Activated CD8-positive, alpha-beta memory T cell treated with anti-CD3 and anti-CD28 coated beads for 36 hours (primary cell): ENCODE results near the gene GPR152. TPM values are rescaled to one million over a fixed set of nuclear protein-coding genes. Genes with fewer than 3 reads are reported as not detected.

Experiments
- CTCF ChIA-PET: fragments of 350-600 bp; sonication (Branson Sonifier 250); formaldehyde crosslinking; loops from one replicate; lab custom pipeline; 2021; ENCODE audit warnings: antibody characterized with exemption; lab: Charles Lee
- POLR2A ChIA-PET: fragments of 350-600 bp; sonication (Branson Sonifier 250); formaldehyde crosslinking; loops from one replicate; lab custom pipeline; 2021; ENCODE audit warnings: antibody characterized with exemption; lab: Charles Lee
- total RNA-seq, 2 experiments: library from RNA; stranded (reverse); gene quantifications; one replicate each; pipeline ENCODE4 v1.2.3, GENCODE V29; 2021

The GPR152 gene
- total RNA-seq, 2 experiments from 2014 or later = not detected

GRCh38 chr11:67412495-67413179 lies 39.9 kb downstream of the GPR152 start:
- ChIA-PET POLR2A (interaction anchor here (0.6 to 2.0 kb wide), 7 partner anchors 8 to 49 kb away, joined by 3 to 6 read pairs (median 5); partner anchors contain the start of genes CORO1B, PPP1CA, PTPRCAP and TBC1D10C), CTCF (interaction anchor here (1.6 to 1.7 kb wide), 6 partner anchors 8 to 71 kb away, joined by 3 to 8 read pairs (median 6); partner anchors contain the start of genes PPP1CA and TBC1D10C)

GRCh38 chr11:67411785-67412152 lies 40.8 kb downstream of the GPR152 start:
- ChIA-PET POLR2A (interaction anchor here (0.6 to 2.0 kb wide), 4 partner anchors 8 to 32 kb away, joined by 5 to 7 read pairs (median 6); partner anchors contain the start of genes CORO1B, PPP1CA and TBC1D10C), CTCF (interaction anchor here (1.1 to 1.7 kb wide), 5 partner anchors 9 to 57 kb away, joined by 3 to 6 read pairs (median 3); partner anchors contain the start of genes PPP1CA and TMEM134)

- POLR2A ChIA-PET = interaction anchor here (0.6 to 2.0 kb wide), 4 partner anchors 7 to 32 kb away, joined by 5 to 7 read pairs (median 6); partner anchors contain the start of genes CORO1B, PPP1CA and TBC1D10C
- CTCF ChIA-PET = interaction anchor here (1.1 to 1.7 kb wide), 5 partner anchors 9 to 58 kb away, joined by 3 to 6 read pairs (median 3); partner anchors contain the start of genes PPP1CA and TMEM134
Measured at GRCh38 chr11:67410984-67411784, 41.3 kb downstream of the GPR152 start.

GRCh38 chr11:67410369-67410831 lies 42.1 kb downstream of the GPR152 start:
- ChIA-PET POLR2A (no interaction called here), CTCF (interaction anchor here (1.4 kb wide), 1 partner anchor 28 kb away, joined by 3 read pairs; no protein-coding TSS in a partner anchor)

- POLR2A ChIA-PET = interaction anchor here (3.2 kb wide), 1 partner anchor 10 kb away, joined by 28 read pairs; no protein-coding TSS in a partner anchor
- CTCF ChIA-PET = interaction anchor here (1.5 kb wide), 1 partner anchor 9 kb away, joined by 8 read pairs; no protein-coding TSS in a partner anchor
Measured at GRCh38 chr11:67409781-67410368, 42.7 kb downstream of the GPR152 start.

- CTCF ChIA-PET = interaction anchor here (0.6 to 1.5 kb wide), 3 partner anchors 9 to 255 kb away, joined by 3 to 8 read pairs (median 5); no protein-coding TSS in a partner anchor
- POLR2A ChIA-PET = interaction anchor here (0.6 to 3.2 kb wide), 6 partner anchors 8 to 93 kb away, joined by 3 to 28 read pairs (median 8); partner anchors contain the start of gene PTPRCAP
Measured at GRCh38 chr11:67409261-67409666, 43.3 kb downstream of the GPR152 start.

GRCh38 chr11:67408437-67409200 lies 43.9 kb downstream of the GPR152 start:
- ChIA-PET POLR2A (interaction anchor here (0.6 to 3.2 kb wide), 10 partner anchors 9 to 92 kb away, joined by 3 to 28 read pairs (median 4); partner anchors contain the start of genes PTPRCAP and RPS6KB2), CTCF (interaction anchor here (0.6 to 1.5 kb wide), 7 partner anchors 8 to 255 kb away, joined by 3 to 8 read pairs (median 4); no protein-coding TSS in a partner anchor)

GRCh38 chr11:67407688-67408163 lies 44.8 kb downstream of the GPR152 start:
- POLR2A ChIA-PET = interaction anchor here (0.8 to 3.2 kb wide), 8 partner anchors 9 to 98 kb away, joined by 3 to 28 read pairs (median 4); partner anchors contain the start of genes PTPRCAP and RPS6KB2

GRCh38 chr11:67406969-67407687 lies 45.4 kb downstream of the GPR152 start:
- POLR2A ChIA-PET = interaction anchor here (0.6 to 3.2 kb wide), 10 partner anchors 9 to 1984 kb away, joined by 3 to 28 read pairs (median 4); partner anchors contain the start of gene PTPRCAP
- CTCF ChIA-PET = interaction anchor here (0.6 to 1.5 kb wide), 5 partner anchors 9 to 25 kb away, joined by 3 to 4 read pairs (median 3); no protein-coding TSS in a partner anchor

More at GRCh38 chr11:67407688-67408163, 44.8 kb downstream of the GPR152 start:
- CTCF ChIA-PET = interaction anchor here (0.6 to 1.5 kb wide), 5 partner anchors 9 to 36 kb away, joined by 3 to 4 read pairs (median 3); no protein-coding TSS in a partner anchor

GRCh38 chr11:67406420-67406968 lies 46.0 kb downstream of the GPR152 start:
- ChIA-PET CTCF (interaction anchor here (0.6 to 1.2 kb wide), 3 partner anchors 8 to 26 kb away, joined by 3 to 4 read pairs (median 3); no protein-coding TSS in a partner anchor), POLR2A (interaction anchor here (0.6 to 3.2 kb wide), 6 partner anchors 11 to 1984 kb away, joined by 3 to 28 read pairs (median 8); partner anchors contain the start of gene PTPRCAP)

GRCh38 chr11:67405688-67406339 lies 46.7 kb downstream of the GPR152 start:
- CTCF ChIA-PET = interaction anchor here (1.7 to 5.0 kb wide), 3 partner anchors 13 to 54 kb away, joined by 5 to 34 read pairs (median 6); no protein-coding TSS in a partner anchor
- POLR2A ChIA-PET = interaction anchor here (1.0 to 2.7 kb wide), 4 partner anchors 12 to 32 kb away, joined by 3 to 31 read pairs (median 16); partner anchors contain the start of genes PTPRCAP and RPS6KB2

GRCh38 chr11:67405196-67405567 lies 47.3 kb downstream of the GPR152 start:
- ChIA-PET CTCF (interaction anchor here (0.6 to 5.0 kb wide), 5 partner anchors 13 to 63 kb away, joined by 3 to 34 read pairs (median 5); no protein-coding TSS in a partner anchor), POLR2A (interaction anchor here (1.0 to 2.7 kb wide), 6 partner anchors 12 to 165 kb away, joined by 3 to 31 read pairs (median 10); partner anchors contain the start of genes PTPRCAP, RPS6KB2 and TMEM134)

- POLR2A ChIA-PET = interaction anchor here (1.0 to 2.7 kb wide), 8 partner anchors 7 to 165 kb away, joined by 3 to 31 read pairs (median 8); partner anchors contain the start of genes PTPRCAP, RAD9A, RPS6KB2 and TMEM134
- CTCF ChIA-PET = interaction anchor here (0.6 to 5.0 kb wide), 11 partner anchors 9 to 103 kb away, joined by 3 to 34 read pairs (median 5); partner anchors contain the start of genes CDK2AP2, POLD4 and RAD9A
Measured at GRCh38 chr11:67404515-67405195, 47.9 kb downstream of the GPR152 start.

GRCh38 chr11:67403085-67403484 lies 49.4 kb downstream of the GPR152 start:
- CTCF ChIA-PET = interaction anchor here (0.7 to 5.0 kb wide), 11 partner anchors 9 to 135 kb away, joined by 3 to 34 read pairs (median 5); partner anchors contain the start of genes CDK2AP2, POLD4 and RAD9A

More at GRCh38 chr11:67403085-67403484, 49.4 kb downstream of the GPR152 start:
- POLR2A ChIA-PET = interaction anchor here (0.6 to 2.7 kb wide), 12 partner anchors 9 to 857 kb away, joined by 3 to 31 read pairs (median 6); partner anchors contain the start of genes CDK2AP2, PTPRCAP, RAD9A and TMEM134
